Nephron progenitor cell (in vitro differentiated cells): Measurements from ENCODE around the gene WBP11.

Experiments
- DNase-seq: peaks from one replicate; pipeline ENCODE4 v3.0.0; 2021
- H3K27ac Mint-ChIP-seq: 2 replicates; pipeline ENCODE4 v1.8.0; 2021; ENCODE audit warnings: mild to moderate bottlenecking, moderate library complexity, mixed read lengths
- H3K27me3 Mint-ChIP-seq: 2 replicates; pipeline ENCODE4 v1.8.0; 2021; ENCODE audit warnings: mild to moderate bottlenecking, low read depth, mixed read lengths; ENCODE audit not compliant: poor library complexity
- H3K36me3 Mint-ChIP-seq: 2 replicates; pipeline ENCODE4 v1.8.0; 2021; ENCODE audit warnings: low read depth, mixed read lengths
- H3K4me1 Mint-ChIP-seq: 2 replicates; pipeline ENCODE4 v1.8.0; 2021; ENCODE audit warnings: mixed read lengths
- H3K4me3 Mint-ChIP-seq: 2 replicates; pipeline ENCODE4 v1.8.0; 2021; ENCODE audit warnings: mild to moderate bottlenecking, moderate library complexity, mixed read lengths
- H3K9me3 Mint-ChIP-seq: 2 replicates; pipeline ENCODE4 v1.8.0; 2021; ENCODE audit warnings: mild to moderate bottlenecking, moderate library complexity, mixed read lengths
- CTCF ChIP-seq: fragments of 200-600 bp; sonication (generic); IDR thresholded peaks from 2 replicates; pipeline ENCODE4 v1.5.0; 2021; ENCODE audit warnings: antibody characterized with exemption

The WBP11 gene

GRCh38 chr12:14811486-14811885 is 8.2 kb upstream of the WBP11 start:
- Mint-ChIP-seq H3K9me3 (no peaks in the 10 kb centered on the region), H3K4me3 (no peak overlapping the region), H3K27me3 (peaks cover 9% of the 10 kb centered on the region), H3K27ac (no peak overlapping the region), H3K36me3 (no peaks in the 10 kb centered on the region), H3K4me1 (no peaks in the 10 kb centered on the region)
- no peak for TF ChIP-seq CTCF
- DNase-seq = no peak

- Mint-ChIP-seq H3K36me3 (no peaks in the 10 kb centered on the region), H3K9me3 (no peaks in the 10 kb centered on the region), H3K4me1 (no peaks in the 10 kb centered on the region), H3K27me3 (peaks cover 9% of the 10 kb centered on the region), H3K27ac (no peak overlapping the region), H3K4me3 (no peak overlapping the region)
- TF ChIP-seq CTCF = no peak
- DNase-seq = no peak
Measured at GRCh38 chr12:14810953-14811483, 7.7 kb upstream of the WBP11 start.

- DNase-seq = no peak
- H3K4me3 Mint-ChIP-seq = no peak overlapping the region
- H3K36me3 Mint-ChIP-seq = no peaks in the 10 kb centered on the region
- no peaks in the 10 kb centered on the region for H3K9me3 Mint-ChIP-seq
- no peak for TF ChIP-seq CTCF
- H3K4me1 Mint-ChIP-seq = no peaks in the 10 kb centered on the region
- peaks cover 9% of the 10 kb centered on the region for H3K27me3 Mint-ChIP-seq
- no peak overlapping the region for H3K27ac Mint-ChIP-seq
Measured at GRCh38 chr12:14810167-14810952, 7.1 kb upstream of the WBP11 start.

GRCh38 chr12:14803830-14804160 is 517 bp upstream of the WBP11 start:
- H3K36me3 Mint-ChIP-seq = peaks cover 9% of the 10 kb centered on the region
- no peak overlapping the region for H3K27ac Mint-ChIP-seq
- no peaks in the 10 kb centered on the region for H3K4me1 Mint-ChIP-seq
- no peak overlapping the region for H3K4me3 Mint-ChIP-seq
- no peak for TF ChIP-seq CTCF
- H3K27me3 Mint-ChIP-seq = peaks cover 3% of the 10 kb centered on the region
- H3K9me3 Mint-ChIP-seq = no peaks in the 10 kb centered on the region
- no peak for DNase-seq

- TF ChIP-seq CTCF = no peak
- Mint-ChIP-seq H3K4me3 (no peak overlapping the region), H3K9me3 (no peaks in the 10 kb centered on the region), H3K36me3 (peaks cover 16% of the 10 kb centered on the region), H3K4me1 (no peaks in the 10 kb centered on the region), H3K27me3 (peaks cover 3% of the 10 kb centered on the region), H3K27ac (no peak overlapping the region)
- DNase-seq = no peak
Measured at GRCh38 chr12:14802721-14803010, 612 bp downstream of the WBP11 start.

GRCh38 chr12:14802247-14802646 is 1.0 kb downstream of the WBP11 start:
- Mint-ChIP-seq H3K27ac (no peak overlapping the region), H3K36me3 (peaks cover 20% of the 10 kb centered on the region), H3K27me3 (peaks cover 3% of the 10 kb centered on the region), H3K9me3 (no peaks in the 10 kb centered on the region), H3K4me1 (no peaks in the 10 kb centered on the region), H3K4me3 (no peak overlapping the region)
- no peak for TF ChIP-seq CTCF
- DNase-seq = no peak
